Esophagus muscularis mucosa (tissue), 4 donors: Measurements from ENCODE around the gene POLA2.

Source experiments
- CTCF ChIP-seq, 3 experiments: fragments of 200-600 bp in 2 of 3; fragments of 450-650 bp in 1 of 3; sonication (generic) in 2 of 3; IDR thresholded peaks; one replicate each; pipeline ENCODE4 v1.5.1; 2017 to 2019; ENCODE audit warnings: antibody characterized with exemption in 3 of 3, mild to moderate bottlenecking in 2 of 3, moderate library complexity in 1 of 3
- EP300 ChIP-seq: sonication (generic); formaldehyde crosslinking; IDR thresholded peaks from one replicate; pipeline ENCODE4 v1.6.1; 2017; ENCODE audit warnings: antibody characterized with exemption
- POLR2A ChIP-seq: fragments of 450-650 bp; IDR thresholded peaks from one replicate; pipeline ENCODE4 v1.6.1; 2017; ENCODE audit warnings: antibody characterized with exemption, moderate library complexity, mild to moderate bottlenecking, low read depth

- no peak for TF ChIP-seq CTCF (IDR thresholded peaks at IDR 0.05)
- TF ChIP-seq POLR2A, result no peak
- TF ChIP-seq EP300, result no peak
Measured at GRCh38 chr11:65260756-65261590, 789 bp upstream of the POLA2 start.
